Measurements from ENCODE around the gene PLCD4. TPM values are rescaled to one million over a fixed set of nuclear protein-coding genes. Genes with fewer than 3 reads are reported as not detected.
A peak's percentile ranks its signal among the peaks of the same experiment; 100 is the strongest.

The PLCD4 gene
- total RNA-seq, 1 donor from 2014 or later = 0.08 TPM

- TF ChIP-seq CTCF (IDR thresholded peaks at IDR 0.05; ENCODE audit: insufficient read depth, low read length, poor library complexity, severe bottlenecking) = no peak
- no peak for DNase-seq (ENCODE audit: low read depth)
- H3K4me3 ChIP-seq (ENCODE audit: low read depth, low read length) = no peak overlapping the region
- no peaks in the 10 kb centered on the region for H3K27me3 ChIP-seq (ENCODE audit: control insufficient read depth, insufficient read depth, low read length)
- no peaks in the 10 kb centered on the region for H3K36me3 ChIP-seq (ENCODE audit: control insufficient read depth, insufficient read depth, low read length)
Measured at GRCh38 chr2:218577482-218578220, 30.0 kb upstream of the PLCD4 start.

- Histone ChIP-seq H3K4me3 (ENCODE audit: low read depth, low read length) (no peak overlapping the region), H3K36me3 (ENCODE audit: control insufficient read depth, insufficient read depth, low read length) (no peaks in the 10 kb centered on the region), H3K27me3 (ENCODE audit: control insufficient read depth, insufficient read depth, low read length) (no peaks in the 10 kb centered on the region)
- no peak for TF ChIP-seq CTCF (IDR thresholded peaks at IDR 0.05; ENCODE audit: insufficient read depth, low read length, poor library complexity, severe bottlenecking)
- DNase-seq (ENCODE audit: low read depth) = no peak
Measured at GRCh38 chr2:218578272-218578877, 29.3 kb upstream of the PLCD4 start.

- H3K4me3 ChIP-seq (ENCODE audit: low read depth, low read length) = no peak overlapping the region
- no peaks in the 10 kb centered on the region for H3K36me3 ChIP-seq (ENCODE audit: control insufficient read depth, insufficient read depth, low read length)
- no peak for TF ChIP-seq CTCF (IDR thresholded peaks at IDR 0.05; ENCODE audit: insufficient read depth, low read length, poor library complexity, severe bottlenecking)
- DNase-seq (ENCODE audit: low read depth) = peak; percentile 52
- no peaks in the 10 kb centered on the region for H3K27me3 ChIP-seq (ENCODE audit: control insufficient read depth, insufficient read depth, low read length)
Measured at GRCh38 chr2:218582076-218582475, 25.6 kb upstream of the PLCD4 start.

GRCh38 chr2:218583983-218584850 is 23.5 kb upstream of the PLCD4 start:
- no peaks in the 10 kb centered on the region for H3K27me3 ChIP-seq (ENCODE audit: control insufficient read depth, insufficient read depth, low read length)
- no peaks in the 10 kb centered on the region for H3K36me3 ChIP-seq (ENCODE audit: control insufficient read depth, insufficient read depth, low read length)
- H3K4me3 ChIP-seq (ENCODE audit: low read depth, low read length) = no peak overlapping the region
- TF ChIP-seq CTCF (IDR thresholded peaks at IDR 0.05; ENCODE audit: insufficient read depth, low read length, poor library complexity, severe bottlenecking) = no peak
- DNase-seq (ENCODE audit: low read depth) = no peak

GRCh38 chr2:218585541-218585940 is 22.2 kb upstream of the PLCD4 start:
- H3K27me3 ChIP-seq (ENCODE audit: control insufficient read depth, insufficient read depth, low read length) = no peaks in the 10 kb centered on the region
- DNase-seq (ENCODE audit: low read depth) = no peak
- no peaks in the 10 kb centered on the region for H3K36me3 ChIP-seq (ENCODE audit: control insufficient read depth, insufficient read depth, low read length)
- no peak for TF ChIP-seq CTCF (IDR thresholded peaks at IDR 0.05; ENCODE audit: insufficient read depth, low read length, poor library complexity, severe bottlenecking)
- no peak overlapping the region for H3K4me3 ChIP-seq (ENCODE audit: low read depth, low read length)

Data from kidney epithelial cell (primary cell).